ENCODE data around the gene TM9SF1. TPM values are rescaled to one million over a fixed set of nuclear protein-coding genes. Genes with fewer than 3 reads are reported as not detected.

The TM9SF1 gene
- total and polyA plus RNA-seq, 9 of the 15 experiments (the other 6 are each of a cell fraction or from before 2014, with no cell fraction given): 5.3 to 20.3 (median 11.8) TPM

DNA sequence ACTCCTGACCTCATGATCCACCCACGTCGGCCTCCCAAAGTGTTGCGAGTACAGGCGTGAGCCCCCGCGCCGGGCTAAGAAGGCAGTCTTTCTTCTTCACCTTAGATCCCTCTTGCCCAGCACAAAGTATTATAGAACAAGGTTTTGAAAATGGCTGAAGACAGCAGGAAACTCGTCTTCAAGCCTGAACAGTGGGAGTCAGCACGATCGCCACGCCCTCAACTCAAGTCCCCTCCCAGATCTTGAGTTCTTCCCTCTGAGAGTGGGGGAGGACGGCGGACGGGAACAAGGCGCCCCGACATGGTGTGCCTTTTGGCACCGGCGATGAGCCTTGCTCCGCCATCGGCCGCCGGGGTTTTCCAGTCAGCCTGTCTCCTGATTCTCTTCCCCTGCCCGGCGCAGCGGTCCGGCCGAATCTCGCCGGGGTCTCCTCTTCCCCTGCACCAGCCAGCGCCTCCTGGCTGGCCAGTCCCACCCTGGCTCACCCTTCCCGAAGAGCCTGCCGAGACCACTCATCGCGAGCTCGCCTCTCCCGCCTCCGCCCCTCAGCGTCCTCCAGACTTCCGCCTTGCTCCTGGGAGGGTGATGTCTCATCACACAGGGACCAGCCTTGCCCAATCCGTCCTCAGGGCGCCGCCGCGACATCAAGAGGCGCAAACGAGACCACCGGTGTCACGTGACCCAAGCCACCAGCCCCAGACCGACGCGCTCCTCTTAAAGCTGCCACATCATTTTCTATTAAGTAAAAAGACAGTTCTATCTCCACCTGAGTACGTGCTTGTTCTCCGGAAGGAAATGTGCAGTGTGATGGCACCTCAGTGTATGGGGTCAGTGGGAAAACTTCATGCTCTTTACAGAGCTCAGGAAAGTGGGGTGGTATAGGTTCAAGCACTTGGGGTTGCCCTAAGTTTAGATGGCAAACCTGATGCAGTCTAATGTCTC is 18.0 kb upstream of the TM9SF1 start, which contains the start of gene CHMP4A (continued):
- peak; percentile 79 to 90 for TF ChIP-seq MNT (conservative IDR thresholded peaks at IDR 0.05)
- TF ChIP-seq ZNF217 (CRISPR knock-in tag; IDR thresholded peaks at IDR 0.05): no peak
- peak; percentile 52; the same call in 1 of the 2 replicates for TF ChIP-seq NR2F6 (CRISPR knock-in tag; IDR thresholded peaks at IDR 0.05)
- TF ChIP-seq RB1 (IDR thresholded peaks at IDR 0.05; ENCODE audit: low read depth): peak; percentile 37
- TF ChIP-seq NRF1 (conservative IDR thresholded peaks at IDR 0.05 in 1 of 2, IDR thresholded peaks at IDR 0.05 in 1 of 2): peak; percentile 50 to 59; a peak in 3 of 4 replicates
- TF ChIP-seq RHOXF2B (CRISPR knock-in tag; conservative IDR thresholded peaks at IDR 0.05): no peak
- peak; percentile 49; the same call in 1 of the 2 replicates for TF ChIP-seq GTF2E2 (tag; IDR thresholded peaks at IDR 0.05)
- peak; percentile 61 for TF ChIP-seq TBP (optimal IDR thresholded peaks at IDR 0.05; ENCODE audit: low read depth, low read length)
- no peak for TF ChIP-seq NCOA1 (IDR thresholded peaks at IDR 0.05; ENCODE audit: low read depth)
- peak; percentile 47 for TF ChIP-seq BRD9 (IDR thresholded peaks at IDR 0.05; ENCODE audit: low read depth, partially characterized antibody)
- TF ChIP-seq KLF10 (CRISPR knock-in tag; IDR thresholded peaks at IDR 0.05): no peak
- peak; percentile 59; the same call in 1 of the 2 replicates for TF ChIP-seq ATF7 (IDR thresholded peaks at IDR 0.05)
- peak; percentile 77 for TF ChIP-seq HCFC1 (IDR thresholded peaks at IDR 0.05; ENCODE audit: low read depth, low read length)
- no peak for TF ChIP-seq ZBTB1 (CRISPR knock-in tag; IDR thresholded peaks at IDR 0.05; ENCODE audit: borderline replicate concordance, low read depth)
- TF ChIP-seq, protein P1, sequence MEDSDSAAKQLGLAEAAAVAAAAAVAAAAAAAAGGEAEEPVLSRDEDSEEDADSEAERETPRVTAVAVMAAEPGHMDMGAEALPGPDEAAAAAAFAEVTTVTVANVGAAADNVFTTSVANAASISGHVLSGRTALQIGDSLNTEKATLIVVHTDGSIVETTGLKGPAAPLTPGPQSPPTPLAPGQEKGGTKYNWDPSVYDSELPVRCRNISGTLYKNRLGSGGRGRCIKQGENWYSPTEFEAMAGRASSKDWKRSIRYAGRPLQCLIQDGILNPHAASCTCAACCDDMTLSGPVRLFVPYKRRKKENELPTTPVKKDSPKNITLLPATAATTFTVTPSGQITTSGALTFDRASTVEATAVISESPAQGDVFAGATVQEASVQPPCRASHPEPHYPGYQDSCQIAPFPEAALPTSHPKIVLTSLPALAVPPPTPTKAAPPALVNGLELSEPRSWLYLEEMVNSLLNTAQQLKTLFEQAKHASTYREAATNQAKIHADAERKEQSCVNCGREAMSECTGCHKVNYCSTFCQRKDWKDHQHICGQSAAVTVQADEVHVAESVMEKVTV (CRISPR knock-in tag; IDR thresholded peaks at IDR 0.05): peak; percentile 21; the same call in 1 of the 2 replicates
- TF ChIP-seq GATAD2B (IDR thresholded peaks at IDR 0.05; ENCODE audit: borderline replicate concordance): no peak
- TF ChIP-seq AFF1 (IDR thresholded peaks at IDR 0.05; ENCODE audit: low read depth in 1 of 2, partially characterized antibody in 2 of 2): no peak
- peak; percentile 96 for TF ChIP-seq POLR2G (IDR thresholded peaks at IDR 0.05; ENCODE audit: low read depth, low read length)
- no peak for TF ChIP-seq SPI1 (IDR thresholded peaks at IDR 0.05; ENCODE audit: borderline replicate concordance, low read depth, low read length)
- no peak for TF ChIP-seq HDGF (IDR thresholded peaks at IDR 0.05)
- no peak for TF ChIP-seq BRCA1 (IDR thresholded peaks at IDR 0.05)
- TF ChIP-seq BRCA1 (CRISPR knock-in tag; IDR thresholded peaks at IDR 0.05): 0 out of 2 replicates have a peak, but pooled peaks have one; percentile 68
